8988T (cell line): ENCODE results near the gene SETDB1.
A peak's percentile ranks its signal among the peaks of the same experiment; 100 is the strongest.

Experiments
- DNase-seq: peaks from one replicate; pipeline ENCODE4 v3.0.0; 2011

SETDB1 gene

DNA sequence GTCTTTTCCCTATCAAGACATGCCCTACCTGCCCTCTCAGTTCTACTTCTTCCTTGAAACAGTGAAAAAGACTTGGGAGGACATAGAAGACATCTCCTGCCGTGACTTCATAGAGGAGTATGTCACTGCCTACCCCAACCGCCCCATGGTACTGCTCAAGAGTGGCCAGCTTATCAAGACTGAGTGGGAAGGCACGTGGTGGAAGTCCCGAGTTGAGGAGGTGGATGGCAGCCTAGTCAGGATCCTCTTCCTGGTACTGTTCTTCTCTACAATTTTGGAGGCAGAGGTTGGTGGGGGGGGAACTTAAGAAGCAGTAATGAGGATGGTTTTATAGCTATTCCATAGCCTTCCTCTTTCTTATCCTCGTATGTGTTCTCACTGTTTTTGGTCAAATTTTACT is 18.7 kb downstream of the SETDB1 start:
- DNase-seq, result no peak

DNA sequence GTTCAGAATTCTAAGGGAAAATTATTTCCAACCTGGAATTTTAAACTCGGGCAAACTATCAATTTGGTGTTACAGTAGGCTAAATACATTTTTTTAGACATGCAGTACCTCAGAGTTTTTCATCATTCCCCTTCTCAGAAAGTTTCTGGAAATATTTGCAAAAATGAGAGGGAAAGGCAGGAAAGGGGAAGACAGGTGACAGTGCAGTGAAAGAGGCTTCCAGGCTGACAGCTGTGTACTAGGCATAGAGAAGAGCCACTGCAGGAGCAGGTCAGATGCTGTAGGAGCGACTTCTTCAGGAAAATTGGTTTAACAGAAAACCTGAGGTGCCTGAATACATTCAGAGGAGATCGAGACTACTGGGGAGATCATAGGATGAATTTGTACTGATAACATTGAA is 28.5 kb downstream of the SETDB1 start:
- DNase-seq, result no peak

- no peak for DNase-seq
These were observed 29.1 kb downstream of the SETDB1 start for GRCh38 chr1:150955280-150955679.

GRCh38 chr1:150957666-150958065 is 31.5 kb downstream of the SETDB1 start:
- no peak for DNase-seq

DNA sequence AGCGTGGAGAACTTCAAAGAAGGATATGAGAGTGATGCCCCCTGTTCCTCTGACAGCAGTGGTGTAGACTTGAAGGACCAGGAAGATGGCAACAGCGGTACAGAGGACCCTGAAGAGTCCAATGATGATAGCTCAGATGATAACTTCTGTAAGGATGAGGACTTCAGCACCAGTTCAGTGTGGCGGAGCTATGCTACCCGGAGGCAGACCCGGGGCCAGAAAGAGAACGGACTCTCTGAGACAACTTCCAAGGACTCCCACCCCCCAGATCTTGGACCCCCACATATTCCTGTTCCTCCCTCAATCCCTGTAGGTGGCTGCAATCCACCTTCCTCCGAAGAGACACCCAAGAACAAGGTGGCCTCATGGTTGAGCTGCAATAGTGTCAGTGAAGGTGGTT is 34.5 kb downstream of the SETDB1 start:
- no peak for DNase-seq

DNA sequence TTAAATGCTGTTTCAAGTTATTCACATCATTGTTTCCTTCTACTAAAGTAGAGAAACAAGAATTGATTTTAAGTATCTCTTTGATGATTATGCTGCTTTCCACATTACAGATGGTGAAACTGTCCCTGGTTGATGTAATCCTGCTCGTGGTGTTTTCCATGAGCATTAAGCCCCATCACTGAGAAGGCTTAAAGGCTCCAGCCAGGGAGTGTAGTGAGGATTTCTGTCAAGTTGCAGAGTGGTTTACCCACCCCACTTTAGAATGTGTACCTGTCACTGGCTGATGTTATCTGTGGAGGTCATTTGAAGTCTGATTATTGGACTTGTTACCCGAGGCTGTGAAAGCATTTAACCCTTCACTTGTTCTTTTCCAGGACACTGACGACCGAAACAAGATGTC is 35.6 kb downstream of the SETDB1 start:
- no peak for DNase-seq

- DNase-seq, result no peak
These were observed 37.4 kb downstream of the SETDB1 start for GRCh38 chr1:150963321-150964163.

DNA sequence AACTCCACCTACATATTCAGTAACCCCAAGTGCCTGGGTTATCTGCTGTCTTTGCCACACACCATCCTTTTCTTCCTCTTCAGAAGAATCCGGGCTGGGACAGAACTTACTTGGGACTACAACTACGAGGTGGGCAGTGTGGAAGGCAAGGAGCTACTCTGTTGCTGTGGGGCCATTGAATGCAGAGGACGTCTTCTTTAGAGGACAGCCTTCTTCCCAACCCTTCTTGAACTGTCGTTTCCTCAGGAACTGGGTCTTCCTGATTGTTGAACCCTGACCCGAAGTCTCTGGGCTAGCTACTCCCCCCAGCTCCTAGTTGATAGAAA is 38.0 kb downstream of the SETDB1 start:
- no peak for DNase-seq

DNA sequence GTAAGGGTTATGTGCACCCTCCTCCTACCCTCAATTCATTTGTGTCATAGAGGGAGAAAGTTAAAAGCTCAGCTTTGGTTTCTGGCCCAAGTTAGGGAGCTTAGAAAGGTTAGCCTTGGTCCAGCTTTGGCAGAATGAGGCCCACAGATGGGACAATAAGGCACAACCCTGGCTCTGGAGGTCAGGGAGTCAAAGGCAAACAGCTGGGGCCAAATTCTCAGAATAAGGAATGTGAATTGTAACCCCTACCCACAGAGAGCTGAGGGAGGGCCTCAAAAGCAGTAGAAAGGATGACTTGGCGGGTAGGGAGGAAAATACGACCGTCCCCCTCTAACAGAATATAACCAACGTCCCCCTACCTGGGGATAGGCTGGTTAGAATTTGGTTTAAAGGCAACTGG is 39.4 kb downstream of the SETDB1 start:
- no peak for DNase-seq

DNA sequence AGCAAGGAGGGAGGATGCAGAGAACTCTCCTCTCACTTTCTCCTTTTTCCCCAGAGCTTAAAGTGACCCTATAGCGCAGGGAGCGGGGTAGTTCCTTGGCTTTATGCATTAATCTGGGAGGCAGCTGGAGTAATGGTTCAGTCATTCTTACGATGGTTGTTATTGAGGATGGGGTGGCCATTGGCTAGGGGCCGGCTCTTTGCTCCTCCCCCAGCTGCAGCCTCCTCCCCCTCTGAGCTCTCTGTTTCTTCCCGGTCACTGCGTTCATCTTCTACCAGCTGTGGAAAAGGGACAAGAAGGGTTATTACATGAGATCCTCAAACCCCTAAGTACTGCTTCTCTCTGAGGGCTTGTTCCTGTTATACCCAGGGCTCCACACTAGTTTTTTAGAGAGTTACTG is 39.8 kb downstream of the SETDB1 start:
- no peak for DNase-seq

DNA sequence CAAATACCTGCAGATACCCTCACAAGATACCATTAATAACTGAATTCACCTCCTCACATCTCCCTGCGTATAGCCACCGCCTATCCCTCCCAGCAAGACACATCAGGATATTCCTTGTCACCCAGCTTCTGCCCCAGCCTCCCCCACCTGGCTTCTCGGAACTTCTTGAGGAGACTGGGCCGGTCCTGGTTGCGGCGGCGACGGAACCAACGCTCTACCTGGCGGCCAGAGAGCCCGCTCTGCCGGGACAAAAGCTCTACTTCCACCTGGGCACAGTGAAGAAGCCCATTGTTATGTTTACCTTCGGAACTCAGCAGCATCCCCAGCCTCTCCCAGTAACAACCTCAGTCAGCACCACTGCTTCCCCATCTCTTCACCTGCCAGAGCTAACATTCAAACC is 41.8 kb downstream of the SETDB1 start:
- no peak for DNase-seq

- DNase-seq, result no peak
These were observed 42.3 kb downstream of the SETDB1 start for GRCh38 chr1:150968491-150968890.

GRCh38 chr1:150969626-150970025 is 43.5 kb downstream of the SETDB1 start:
- DNase-seq, result no peak

- DNase-seq, result no peak
These were observed 44.8 kb downstream of the SETDB1 start for GRCh38 chr1:150970808-150971582.

DNA sequence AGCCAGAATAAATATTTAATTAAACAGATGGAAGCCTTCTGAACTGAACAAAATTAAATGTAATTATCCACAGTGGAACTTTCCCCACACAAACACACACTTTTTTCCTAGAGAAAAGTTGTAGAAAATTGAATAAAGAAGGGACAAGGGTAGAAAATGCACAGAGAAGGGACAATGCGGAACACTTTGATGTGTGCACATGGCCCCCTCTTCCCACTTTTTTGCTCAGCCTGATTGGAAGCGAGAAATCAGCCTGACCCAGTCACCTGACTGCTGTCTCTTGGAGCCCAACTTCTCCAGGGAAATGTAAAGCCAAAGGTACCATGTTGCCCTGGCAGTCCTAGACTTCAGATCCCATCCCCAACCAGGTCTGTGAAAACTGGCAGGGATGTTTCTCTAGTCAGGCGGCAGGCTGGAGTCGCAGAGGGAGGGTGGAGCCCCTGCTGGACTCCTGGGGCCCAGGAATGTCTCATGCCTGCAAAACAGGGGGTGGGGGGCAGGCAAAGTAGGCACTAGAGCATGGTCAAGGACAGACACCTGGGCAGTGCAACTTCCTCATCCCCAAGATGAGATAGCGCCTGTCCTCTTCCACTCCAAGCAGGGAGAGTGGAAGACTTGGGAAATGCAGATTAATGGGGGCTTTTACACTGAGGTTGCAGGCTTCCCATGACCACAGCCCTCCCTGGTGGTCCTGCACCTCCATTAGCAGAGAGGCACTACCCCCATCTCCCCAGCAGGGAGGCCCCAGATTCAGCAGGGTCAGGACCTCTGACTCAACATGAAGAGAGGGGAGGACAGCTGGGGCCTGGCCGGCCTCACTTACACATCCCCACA is 45.6 kb downstream of the SETDB1 start:
- no peak for DNase-seq

DNA sequence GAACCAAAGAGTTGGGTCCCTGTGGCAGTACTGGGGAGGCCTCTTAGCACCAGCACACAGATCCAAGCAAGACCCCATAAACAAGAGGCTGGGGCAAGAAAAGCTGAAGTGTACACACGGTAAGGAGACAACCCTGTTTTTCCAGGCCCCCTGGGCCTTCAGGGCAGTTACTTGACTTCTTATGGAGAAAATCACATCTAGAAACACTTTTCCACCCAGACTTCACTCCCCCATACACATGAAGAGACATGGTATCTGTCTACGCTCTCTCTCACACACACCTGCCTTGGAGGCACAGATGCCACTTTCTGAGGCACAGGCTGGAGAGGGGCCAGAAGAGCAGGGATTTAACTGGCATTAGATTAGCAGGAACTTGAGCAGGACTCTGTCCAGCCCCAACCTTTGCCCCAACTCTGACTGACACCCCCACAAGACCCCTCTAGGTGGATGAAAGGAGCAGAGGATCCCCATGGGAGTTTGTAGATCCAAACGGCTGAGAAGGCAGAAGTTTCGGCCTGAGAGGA is 46.3 kb downstream of the SETDB1 start:
- DNase-seq, result no peak

- DNase-seq, result peak; percentile 37
These were observed 47.2 kb downstream of the SETDB1 start for GRCh38 chr1:150973258-150973835.

GRCh38 chr1:150973836-150974579 is 47.8 kb downstream of the SETDB1 start:
- no peak for DNase-seq

DNA sequence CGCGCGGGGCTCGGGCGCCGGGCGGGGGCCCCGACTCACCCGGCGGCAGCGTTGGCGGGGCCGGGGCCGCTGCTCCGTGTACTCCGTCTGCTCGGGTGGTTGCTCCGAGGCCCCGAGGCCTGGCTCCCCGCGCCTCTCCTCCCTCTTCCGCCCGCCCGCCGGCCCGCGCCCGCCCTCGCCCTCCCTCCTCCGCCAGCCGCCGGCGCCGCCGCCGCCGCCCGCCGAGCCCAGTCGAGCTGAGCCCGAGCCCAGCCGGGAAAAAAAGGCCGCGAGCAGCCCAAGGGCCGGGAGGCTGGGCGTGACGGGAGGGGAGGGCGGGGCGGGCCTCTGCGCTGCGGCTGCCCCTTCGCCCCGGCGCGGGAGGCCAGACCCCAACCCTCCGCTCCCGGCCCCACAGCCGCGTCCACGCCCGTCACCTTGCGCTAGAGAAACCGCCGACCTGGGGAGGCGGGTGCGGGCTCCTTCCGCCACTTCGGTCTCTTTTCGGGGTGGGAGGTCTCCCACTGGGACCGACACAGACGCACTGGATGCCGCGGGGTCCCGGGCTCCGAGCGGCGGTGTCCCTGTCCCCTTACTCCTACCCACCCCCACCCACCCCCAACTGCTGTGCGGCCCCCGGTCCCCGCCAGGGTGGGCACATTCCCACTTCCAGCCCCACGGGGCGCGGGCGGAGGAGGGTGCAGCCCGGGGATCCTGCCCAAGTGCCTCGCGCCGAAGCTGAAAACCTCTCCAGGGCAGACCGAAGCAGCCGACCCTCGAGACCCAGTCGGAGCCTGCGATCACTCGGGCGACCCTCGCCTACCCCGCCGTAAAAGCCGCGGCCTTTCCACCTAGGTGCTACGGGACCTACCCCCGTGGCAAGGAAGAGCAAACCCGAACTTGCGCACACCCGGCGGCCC is 48.7 kb downstream of the SETDB1 start, which contains the start of gene CERS2:
CERS2 (minus strand) TSS at position 256 of the 899 bp plus-strand sequence. CDS start 5,745 bp downstream, outside the sequence.
- DNase-seq, result peak; percentile 82

GRCh38 chr1:150976401-150976821 is 50.2 kb downstream of the SETDB1 start:
- no peak for DNase-seq
